PC-9 (cell line): ENCODE results near the gene SPDYE16. TPM values are rescaled to one million over a fixed set of nuclear protein-coding genes. Genes with fewer than 3 reads are reported as not detected.

Experiments
- BruUV-seq: library from RNA; stranded (reverse); fragments of 400-500 nt; replicated peaks from 2 replicates; lab custom pipeline; 2021; lab: Mats Ljungman, UMichigan
- CTCF ChIA-PET: fragments of 300-600 bp; sonication (Branson Sonifier 250); formaldehyde crosslinking; loops from one replicate; lab custom pipeline; 2022; ENCODE audit warnings: antibody characterized with exemption; lab: Charles Lee
- POLR2A ChIA-PET: fragments of 300-600 bp; sonication (Branson Sonifier 250); formaldehyde crosslinking; loops from one replicate; lab custom pipeline; 2022; ENCODE audit warnings: antibody characterized with exemption; ENCODE audit not compliant: unreplicated experiment; lab: Charles Lee
- DNase-seq, 2 experiments: peaks; one replicate each; pipeline versions ENCODE4 v3.0.0 to v3.0.0-alpha.2; 2015 to 2022; ENCODE audit warnings: mixed read lengths in 1 of 2
- H2AFZ ChIP-seq: fragments of 200-600 bp; sonication (generic); 2 replicates; pipeline ENCODE4 v1.8.1; 2017; ENCODE audit warnings: antibody characterized with exemption
- H3F3A ChIP-seq: fragments of 200-600 bp; sonication (generic); 2 replicates; pipeline ENCODE4 v1.8.1; 2017; ENCODE audit warnings: antibody characterized with exemption, mild to moderate bottlenecking, low read depth; ENCODE audit not compliant: insufficient read depth
- H3K27ac ChIP-seq: fragments of 200-600 bp; sonication (generic); 2 replicates; pipeline ENCODE4 v1.6.1; 2016; ENCODE audit warnings: mixed run types
- H3K27me3 ChIP-seq: fragments of 200-600 bp; sonication (generic); 2 replicates; pipeline ENCODE4 v1.6.1; 2016; ENCODE audit warnings: low read depth, mixed run types; ENCODE audit not compliant: insufficient read depth
- H3K36me3 ChIP-seq: fragments of 200-600 bp; sonication (generic); 2 replicates; pipeline ENCODE4 v1.6.1; 2016; ENCODE audit warnings: low read depth, mixed run types
- H3K4me1 ChIP-seq: fragments of 200-600 bp; sonication (generic); replicated peaks from 2 replicates; pipeline ENCODE4 v1.6.1; 2016; ENCODE audit warnings: mixed run types; ENCODE audit not compliant: insufficient read depth
- H3K4me2 ChIP-seq: fragments of 200-600 bp; sonication (generic); 2 replicates; pipeline ENCODE4 v1.6.1; 2017; ENCODE audit warnings: mixed run types
- H3K4me3 ChIP-seq: fragments of 200-600 bp; sonication (generic); 2 replicates; pipeline ENCODE4 v1.6.1; 2016; ENCODE audit warnings: mixed run types
- H3K79me2 ChIP-seq: fragments of 200-600 bp; sonication (generic); 2 replicates; pipeline ENCODE4 v1.6.1; 2017; ENCODE audit warnings: low read depth, mixed run types
- H3K9me2 ChIP-seq: fragments of 200-600 bp; sonication (generic); 2 replicates; pipeline ENCODE4 v1.8.1; 2017; ENCODE audit warnings: mild to moderate bottlenecking; ENCODE audit not compliant: insufficient read depth
- H3K9me3 ChIP-seq: fragments of 200-600 bp; sonication (generic); 2 replicates; pipeline ENCODE4 v1.8.1; 2016; ENCODE audit warnings: low read depth; ENCODE audit not compliant: insufficient read depth
- H4K20me1 ChIP-seq: fragments of 200-600 bp; sonication (generic); 2 replicates; pipeline ENCODE4 v1.8.1; 2017; ENCODE audit not compliant: insufficient read depth
- CTCF ChIP-seq: fragments of 200-600 bp; sonication (generic); conservative IDR thresholded peaks from 2 replicates; pipeline ENCODE4 v1.6.1; 2017; ENCODE audit warnings: mixed run types, antibody characterized with exemption, mild to moderate bottlenecking, moderate library complexity
- EZH2 ChIP-seq: fragments of 200-600 bp; sonication (generic); IDR thresholded peaks from 2 replicates; pipeline ENCODE4 v1.8.0; 2017; ENCODE audit warnings: antibody characterized with exemption, low read depth
- intact Hi-C: fragments of 100-400 bp; cut with micrococcal nuclease; formaldehyde crosslinking; loops from one replicate; pipeline ENCODE4 v1.10.0; 2022; ENCODE audit not compliant: unreplicated experiment
- total RNA-seq: library from RNA; stranded (reverse); gene quantifications from 2 replicates; pipeline ENCODE4 v1.2.3, GENCODE V29; 2021

Gene SPDYE16
- total RNA-seq, 1 experiment from 2014 or later, result not detected

GRCh38 chr7:76515999-76516443, 27.1 kb downstream of the SPDYE16 start:
- DNase-seq, result peak; percentile 32 to 74
- TF ChIP-seq CTCF (peak; percentile 72), EZH2 (no peak)
- no peaks in the 10 kb centered on the region for H3K9me3 ChIP-seq
- H3K9me2 ChIP-seq, result no peaks in the 10 kb centered on the region
- BruUV-seq, result no TSS peak
- H3K4me1 ChIP-seq, result peaks cover 21% of the 10 kb centered on the region
- H3F3A ChIP-seq, result peaks cover 8% of the 10 kb centered on the region; the same call in 1 of the 2 replicates
- H3K79me2 ChIP-seq, result no peaks in the 10 kb centered on the region
- H4K20me1 ChIP-seq, result no peaks in the 10 kb centered on the region
- H3K4me2 ChIP-seq, result no peak overlapping the region
- no peak overlapping the region for H2AFZ ChIP-seq
- ChIA-PET POLR2A (no interaction called here), CTCF (no interaction called here)
- intact Hi-C loops, result loop anchor here (5.0 kb wide), 1 partner anchor 101 kb away; no protein-coding TSS in a partner anchor
- H3K36me3 ChIP-seq, result no peaks in the 10 kb centered on the region
- no peak overlapping the region for H3K4me3 ChIP-seq
- H3K27ac ChIP-seq, result no peak overlapping the region
- H3K27me3 ChIP-seq, result no peaks in the 10 kb centered on the region

DNA sequence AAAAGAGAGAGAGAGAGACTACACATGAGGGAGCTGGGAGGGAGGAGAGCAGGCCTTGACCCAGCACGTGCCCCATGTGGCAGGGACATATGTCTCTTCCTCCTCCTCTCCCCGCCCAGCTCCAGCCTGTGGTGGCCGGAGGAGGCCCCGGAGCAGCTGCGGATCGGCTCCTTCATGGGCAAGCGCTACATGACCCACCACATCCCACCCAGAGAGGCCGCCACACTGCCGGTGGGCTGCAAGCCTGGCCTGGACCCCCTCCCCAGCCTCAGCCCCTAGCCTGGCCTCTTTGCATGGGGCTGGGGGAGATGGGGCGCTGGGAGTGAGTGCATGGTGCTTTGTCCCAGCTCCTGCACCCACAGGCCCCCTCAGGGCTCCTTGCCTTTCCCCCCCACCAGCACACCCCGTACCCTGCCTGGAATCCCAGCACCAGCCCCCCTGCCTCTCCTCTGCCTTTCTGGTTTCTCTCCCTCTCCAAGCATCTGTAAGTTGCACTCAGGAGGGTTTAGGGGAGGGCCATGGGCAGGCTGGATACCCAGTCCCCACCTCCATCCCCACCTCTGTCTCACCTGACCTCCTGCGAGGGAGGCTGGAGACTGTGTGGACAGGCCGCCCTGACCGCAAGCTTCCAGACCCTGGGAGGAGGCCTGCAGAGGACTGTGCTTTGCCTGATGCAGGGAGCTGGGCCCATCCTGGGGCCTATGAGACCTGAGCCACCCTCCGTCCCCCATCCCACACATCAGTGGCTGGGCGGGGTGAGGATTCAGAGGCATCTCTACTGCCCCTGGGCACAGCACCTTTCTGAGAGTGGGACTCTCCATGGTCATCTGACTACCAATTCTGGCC, 27.9 kb downstream of the SPDYE16 start:
- Histone ChIP-seq H3F3A (peaks cover 6% of the 10 kb centered on the region; the same call in 1 of the 2 replicates), H3K79me2 (no peaks in the 10 kb centered on the region), H3K36me3 (no peaks in the 10 kb centered on the region), H3K4me2 (no peak overlapping the region), H2AFZ (no peak overlapping the region), H3K9me3 (no peaks in the 10 kb centered on the region), H3K4me3 (no peak overlapping the region), H3K27me3 (no peaks in the 10 kb centered on the region), H3K9me2 (no peaks in the 10 kb centered on the region), H3K27ac (no peak overlapping the region), H3K4me1 (peaks cover 20% of the 10 kb centered on the region), H4K20me1 (no peaks in the 10 kb centered on the region)
- ChIA-PET POLR2A (interaction anchor here (0.6 kb wide), 1 partner anchor 24 kb away, joined by 11 read pairs; no protein-coding TSS in a partner anchor), CTCF (no interaction called here)
- intact Hi-C loops, result loop anchor here (5.0 kb wide), 2 partner anchors 102 to 198 kb away; no protein-coding TSS in a partner anchor
- BruUV-seq, result no TSS peak
- no peak for DNase-seq
- TF ChIP-seq CTCF, result no peak
- TF ChIP-seq EZH2, result no peak

- H3K9me3 ChIP-seq, result no peaks in the 10 kb centered on the region
- H3K4me1 ChIP-seq, result peaks cover 27% of the 10 kb centered on the region
- H3K4me2 ChIP-seq, result no peak overlapping the region
- H3K36me3 ChIP-seq, result no peaks in the 10 kb centered on the region
- no peaks in the 10 kb centered on the region for H3K9me2 ChIP-seq
- H3K27me3 ChIP-seq, result no peaks in the 10 kb centered on the region
- no peak overlapping the region for H3K27ac ChIP-seq
- H4K20me1 ChIP-seq, result no peaks in the 10 kb centered on the region
- no TSS peak for BruUV-seq
- ChIA-PET POLR2A (no interaction called here), CTCF (no interaction called here)
- intact Hi-C loops, result loop anchor here (5.0 kb wide), 1 partner anchor 197 kb away; no protein-coding TSS in a partner anchor
- DNase-seq, result no peak
- H3K4me3 ChIP-seq, result no peak overlapping the region
- H3K79me2 ChIP-seq, result no peaks in the 10 kb centered on the region
- no peak overlapping the region for H2AFZ ChIP-seq
- H3F3A ChIP-seq, result peaks cover 17% of the 10 kb centered on the region
- TF ChIP-seq EZH2, result no peak
- no peak for TF ChIP-seq CTCF
Observed at GRCh38 chr7:76513817-76514799, 29.0 kb downstream of the SPDYE16 start.
